ENCODE measurements around the gene STXBP6.

DNA sequence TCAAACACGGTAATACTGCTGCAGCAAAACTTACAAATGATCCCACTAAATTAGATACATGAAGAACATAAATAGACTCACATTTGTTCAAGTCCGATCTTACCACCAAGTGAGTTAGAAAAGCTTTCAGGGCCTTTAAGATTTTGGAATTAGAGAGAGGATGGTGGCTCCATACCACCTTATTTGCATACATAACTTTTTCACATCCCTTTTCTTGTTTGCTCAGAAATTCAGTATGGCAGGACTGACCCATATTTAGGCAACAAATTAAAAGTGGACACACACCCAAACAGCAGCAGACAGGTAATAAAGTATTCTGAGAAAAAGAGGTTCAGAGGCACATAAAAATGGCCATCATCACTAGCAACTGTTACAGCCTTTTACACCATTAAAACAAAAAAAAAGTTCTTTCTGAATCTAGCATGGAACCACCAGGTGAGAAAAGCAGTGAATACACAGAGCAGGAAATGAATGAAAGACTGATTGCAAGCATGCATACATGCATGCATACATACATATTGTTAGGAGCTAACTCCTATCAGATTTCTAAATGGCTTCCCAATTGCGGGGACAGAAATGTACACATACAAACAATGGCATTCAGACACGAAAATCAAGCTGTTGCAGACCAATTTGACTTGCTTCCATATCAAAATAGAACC is 23.3 kb downstream of the STXBP6 start:
- TF ChIP-seq POLR2A (IDR thresholded peaks at IDR 0.05): no peak
- TF ChIP-seq, protein P1, sequence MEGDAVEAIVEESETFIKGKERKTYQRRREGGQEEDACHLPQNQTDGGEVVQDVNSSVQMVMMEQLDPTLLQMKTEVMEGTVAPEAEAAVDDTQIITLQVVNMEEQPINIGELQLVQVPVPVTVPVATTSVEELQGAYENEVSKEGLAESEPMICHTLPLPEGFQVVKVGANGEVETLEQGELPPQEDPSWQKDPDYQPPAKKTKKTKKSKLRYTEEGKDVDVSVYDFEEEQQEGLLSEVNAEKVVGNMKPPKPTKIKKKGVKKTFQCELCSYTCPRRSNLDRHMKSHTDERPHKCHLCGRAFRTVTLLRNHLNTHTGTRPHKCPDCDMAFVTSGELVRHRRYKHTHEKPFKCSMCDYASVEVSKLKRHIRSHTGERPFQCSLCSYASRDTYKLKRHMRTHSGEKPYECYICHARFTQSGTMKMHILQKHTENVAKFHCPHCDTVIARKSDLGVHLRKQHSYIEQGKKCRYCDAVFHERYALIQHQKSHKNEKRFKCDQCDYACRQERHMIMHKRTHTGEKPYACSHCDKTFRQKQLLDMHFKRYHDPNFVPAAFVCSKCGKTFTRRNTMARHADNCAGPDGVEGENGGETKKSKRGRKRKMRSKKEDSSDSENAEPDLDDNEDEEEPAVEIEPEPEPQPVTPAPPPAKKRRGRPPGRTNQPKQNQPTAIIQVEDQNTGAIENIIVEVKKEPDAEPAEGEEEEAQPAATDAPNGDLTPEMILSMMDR (IDR thresholded peaks at IDR 0.05): no peak
